Subcutaneous abdominal adipose tissue (tissue), 5 donors: ENCODE results near the gene SLC10A3.

Experiments
- H3K27ac ChIP-seq: one replicate; pipeline ENCODE4 v1.7.0; 2013; ENCODE audit warnings: low read depth, mild to moderate bottlenecking, inconsistent platforms, low read length, moderate library complexity
- H3K27me3 ChIP-seq, 5 donors: one replicate each; pipeline ENCODE4 v1.7.0; 2013; ENCODE audit warnings: low read length in 5 of 5, inconsistent platforms in 1 of 5; ENCODE audit not compliant: control insufficient read depth in 5 of 5, insufficient read depth in 4 of 5
- H3K36me3 ChIP-seq, 5 donors: one replicate each; pipeline ENCODE4 v1.7.0; 2013; ENCODE audit warnings: low read length in 5 of 5; ENCODE audit not compliant: control insufficient read depth in 5 of 5, insufficient read depth in 5 of 5
- H3K4me1 ChIP-seq, 5 donors: one replicate each; pipeline ENCODE4 v1.7.0; 2013; ENCODE audit warnings: low read length in 5 of 5, mild to moderate bottlenecking in 3 of 5, moderate library complexity in 1 of 5; ENCODE audit not compliant: control insufficient read depth in 5 of 5, insufficient read depth in 5 of 5
- H3K4me3 ChIP-seq, 5 donors: one replicate each; pipeline ENCODE4 v1.7.0; 2013; ENCODE audit warnings: low read length in 5 of 5, low read depth in 1 of 5
- H3K9ac ChIP-seq, 5 donors: one replicate each; pipeline ENCODE4 v1.7.0; 2013; ENCODE audit warnings: low read length in 5 of 5, mild to moderate bottlenecking in 4 of 5, moderate library complexity in 3 of 5
- H3K9me3 ChIP-seq, 5 donors: one replicate each; pipeline ENCODE4 v1.7.0; 2013; ENCODE audit warnings: low read length in 5 of 5; ENCODE audit not compliant: control insufficient read depth in 5 of 5
- donor health status: healthy.
- donor health status: healthy.
- donor health status: healthy.
- donor health status: healthy.
- donor health status: healthy.

Gene SLC10A3

DNA sequence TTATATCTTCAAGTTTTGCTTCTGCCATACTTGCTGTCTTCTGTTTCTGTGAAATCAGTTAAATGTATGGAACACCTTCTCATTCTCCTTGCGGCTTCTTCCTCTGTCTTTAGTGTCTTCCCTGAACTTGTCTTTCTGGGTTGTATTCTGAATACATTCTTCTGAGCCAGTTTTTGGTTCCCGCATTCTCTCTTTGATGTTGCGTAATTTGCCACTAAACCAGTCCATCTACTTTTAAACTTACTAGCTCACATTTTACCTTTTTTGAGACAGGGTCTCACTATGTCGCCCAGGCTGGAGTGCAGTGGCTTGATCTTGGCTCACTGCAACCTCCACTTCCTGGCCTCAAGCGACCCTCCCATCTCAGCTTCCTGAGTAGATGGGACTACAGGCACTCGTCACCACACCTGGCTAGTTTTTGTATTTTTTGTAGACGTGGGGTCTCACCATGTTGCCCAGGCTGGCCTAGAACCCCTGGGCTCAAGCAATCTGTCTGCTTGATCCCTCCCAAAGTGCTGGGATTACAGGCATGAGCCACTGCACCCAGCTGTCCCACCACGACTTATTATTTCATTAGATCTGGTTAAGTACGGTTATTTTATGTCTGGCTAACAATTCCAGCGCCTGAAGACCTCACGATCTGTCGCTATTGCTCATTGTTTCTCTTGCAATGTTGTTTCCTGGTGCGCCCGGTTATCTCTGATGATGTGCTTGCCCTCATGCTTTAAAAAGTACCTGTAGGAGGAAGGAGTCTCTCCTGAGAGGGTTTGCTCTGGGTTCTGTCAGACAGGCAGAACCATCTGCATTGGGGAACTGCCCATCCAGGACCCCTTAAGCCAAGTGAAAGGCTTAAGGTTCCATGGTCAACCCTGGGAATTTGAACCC lies 35.4 kb upstream of the SLC10A3 start:
- Histone ChIP-seq H3K9me3 (no peaks in the 10 kb centered on the region), H3K27me3 (peaks cover 0 to 8% (median 6%) of the 10 kb centered on the region in 5 donors), H3K4me1 (peaks cover 1 to 10% (median 5%) of the 10 kb centered on the region in 5 donors), H3K36me3 (peaks cover 0 to 1% (median 0%) of the 10 kb centered on the region in 5 donors), H3K4me3 (no peak overlapping the region), H3K27ac (no peak overlapping the region), H3K9ac (no peak overlapping the region)

DNA sequence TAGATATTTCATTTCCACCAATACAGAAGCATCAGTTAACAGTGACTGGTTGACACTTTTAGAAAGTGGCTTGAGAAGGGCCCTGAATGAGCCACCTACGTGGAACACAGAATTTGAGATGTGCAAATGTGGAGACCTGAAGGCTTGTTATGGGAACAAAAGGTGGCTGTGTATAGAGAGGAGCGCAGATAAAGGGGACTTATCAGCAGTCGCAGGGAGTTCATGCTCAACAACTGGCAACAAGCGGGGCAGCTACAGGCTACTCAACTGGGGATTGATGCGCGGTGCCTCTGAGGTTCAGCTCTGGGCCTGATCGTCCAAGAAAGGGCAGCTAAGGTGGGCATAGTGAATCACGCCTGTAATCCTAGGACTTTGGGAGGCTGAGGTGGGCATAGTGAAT lies 29.0 kb upstream of the SLC10A3 start:
- H3K27ac ChIP-seq: no peak overlapping the region
- no peaks in the 10 kb centered on the region for H3K36me3 ChIP-seq
- H3K27me3 ChIP-seq: peaks cover 0 to 12% (median 0%) of the 10 kb centered on the region in 5 donors
- H3K4me1 ChIP-seq: peaks cover 0 to 25% (median 21%) of the 10 kb centered on the region in 5 donors
- H3K9ac ChIP-seq: no peak overlapping the region
- H3K9me3 ChIP-seq: no peaks in the 10 kb centered on the region
- H3K4me3 ChIP-seq: no peak overlapping the region

- peak overlapping the region; percentile 86 for H3K27ac ChIP-seq
- peaks cover 0 to 25% (median 21%) of the 10 kb centered on the region in 5 donors for H3K4me1 ChIP-seq
- H3K27me3 ChIP-seq: peaks cover 0 to 12% (median 0%) of the 10 kb centered on the region in 5 donors
- H3K4me3 ChIP-seq: peak overlapping the region in 4 of 5 donors; percentile 35 to 69 (median 62)
- peak overlapping the region in 2 of 5 donors; percentile 26 for H3K9ac ChIP-seq
- H3K36me3 ChIP-seq: no peaks in the 10 kb centered on the region
- H3K9me3 ChIP-seq: no peaks in the 10 kb centered on the region
These were observed 26.8 kb upstream of the SLC10A3 start for GRCh38 chrX:154517101-154517781.

GRCh38 chrX:154516656-154517100 lies 26.2 kb upstream of the SLC10A3 start:
- Histone ChIP-seq H3K9ac (peak overlapping the region in 4 of 5 donors; percentile 26 to 77 (median 56)), H3K36me3 (no peaks in the 10 kb centered on the region), H3K27ac (peak overlapping the region; percentile 86), H3K27me3 (peaks cover 0 to 12% (median 2%) of the 10 kb centered on the region in 5 donors), H3K4me1 (peaks cover 0 to 25% (median 21%) of the 10 kb centered on the region in 5 donors), H3K4me3 (peak overlapping the region; percentile 35 to 82 (median 64)), H3K9me3 (no peaks in the 10 kb centered on the region)

DNA sequence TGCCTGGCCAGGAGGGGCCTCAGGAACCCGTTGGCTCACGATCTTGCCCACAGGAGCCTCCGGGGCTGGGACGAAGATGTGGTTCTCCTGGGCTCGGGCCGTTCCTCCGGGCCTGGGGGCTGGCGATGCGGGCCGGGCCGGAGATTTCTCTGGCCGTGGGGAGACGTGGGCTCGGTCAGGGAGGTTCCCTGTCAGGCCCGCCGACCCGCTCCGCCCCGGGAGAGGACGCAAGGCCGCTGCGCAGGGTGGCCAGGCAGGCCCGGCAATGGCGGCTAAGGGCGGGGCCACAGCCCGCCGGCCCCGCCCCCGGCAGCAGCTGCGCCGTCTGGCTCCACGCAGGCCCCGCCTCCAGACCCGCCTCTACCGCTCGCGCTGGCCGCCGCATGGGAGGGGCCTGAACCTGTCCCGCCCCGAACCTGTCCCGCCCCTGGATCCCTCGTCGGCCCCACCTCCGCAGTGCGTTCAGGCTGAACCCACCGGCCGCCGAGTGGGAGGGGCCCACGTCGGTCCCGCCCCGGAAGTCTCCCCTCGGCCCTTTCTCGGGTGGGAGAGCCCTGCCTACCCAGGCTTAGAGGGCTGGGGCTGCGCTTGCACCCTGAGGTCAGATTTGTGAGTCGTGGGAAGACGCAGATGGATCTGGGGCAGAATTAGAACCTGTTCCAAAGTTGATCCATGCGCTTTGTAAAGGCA lies 25.7 kb upstream of the SLC10A3 start, which contains the start of gene FAM3A:
FAM3A (minus strand) TSS at position 267 of the 690 bp plus-strand sequence. CDS start 460 bp downstream, outside the sequence.
- peak within 1 kb of the TSS; percentile 86 for H3K27ac ChIP-seq
- peak within 1 kb of the TSS; percentile 63 to 82 (median 66) for H3K4me3 ChIP-seq
- H3K9ac ChIP-seq: peak within 1 kb of the TSS; percentile 26 to 80 (median 76)
- no peaks in the 10 kb centered on the region for H3K9me3 ChIP-seq
- H3K27me3 ChIP-seq: peaks cover 0 to 12% (median 2%) of the 10 kb centered on the region in 5 donors
- H3K4me1 ChIP-seq: peaks cover 0 to 25% (median 21%) of the 10 kb centered on the region in 5 donors
- H3K36me3 ChIP-seq: no peaks in the 10 kb centered on the region

DNA sequence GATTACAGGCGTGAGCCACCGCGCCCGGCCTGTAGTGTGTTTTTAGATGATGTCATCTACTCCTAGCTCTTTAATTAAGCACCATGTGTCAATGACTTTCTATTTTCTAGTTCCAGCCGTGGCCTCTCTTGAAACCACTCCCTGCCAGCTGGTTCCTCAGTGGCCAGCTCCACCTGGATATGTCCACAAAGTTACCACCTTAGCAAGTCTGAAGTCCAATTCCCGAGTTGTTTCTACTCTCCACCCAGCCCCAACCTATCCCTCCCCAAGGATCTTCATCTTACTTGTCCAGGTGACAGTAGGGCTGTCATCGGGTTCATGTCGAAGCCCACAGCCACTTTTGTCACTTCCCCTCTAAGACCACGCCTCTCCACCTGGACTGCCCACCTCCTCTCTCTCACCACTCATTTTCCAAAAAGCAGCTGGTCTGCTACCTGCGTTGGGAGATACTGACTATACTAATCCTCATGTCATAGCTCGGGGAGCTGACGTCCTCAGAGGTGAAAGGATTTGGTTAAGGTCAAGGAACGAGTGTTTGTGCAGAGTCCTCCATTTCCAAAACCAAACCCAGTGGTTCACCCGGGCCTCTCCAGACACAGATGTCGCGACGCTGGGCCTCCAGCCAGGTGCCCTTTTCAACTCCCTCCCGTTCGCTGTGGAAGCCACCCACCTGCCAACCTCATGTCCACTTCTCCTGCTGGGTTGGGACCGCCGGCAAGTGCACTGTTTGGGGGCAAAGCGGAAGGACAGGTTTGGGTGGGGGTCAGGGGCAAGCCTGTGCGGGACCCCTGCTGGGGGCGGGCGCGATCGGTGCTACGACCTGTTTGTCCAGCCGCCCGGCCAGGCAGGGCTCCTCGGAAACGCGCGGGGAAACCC lies 24.9 kb upstream of the SLC10A3 start:
- H3K36me3 ChIP-seq: no peaks in the 10 kb centered on the region
- peak overlapping the region in 4 of 5 donors; percentile 69 to 80 (median 78) for H3K9ac ChIP-seq
- peaks cover 0 to 25% (median 21%) of the 10 kb centered on the region in 5 donors for H3K4me1 ChIP-seq
- H3K27me3 ChIP-seq: peaks cover 0 to 12% (median 2%) of the 10 kb centered on the region in 5 donors
- peak overlapping the region; percentile 63 to 69 (median 66) for H3K4me3 ChIP-seq
- H3K27ac ChIP-seq: peak overlapping the region; percentile 74
- no peaks in the 10 kb centered on the region for H3K9me3 ChIP-seq

DNA sequence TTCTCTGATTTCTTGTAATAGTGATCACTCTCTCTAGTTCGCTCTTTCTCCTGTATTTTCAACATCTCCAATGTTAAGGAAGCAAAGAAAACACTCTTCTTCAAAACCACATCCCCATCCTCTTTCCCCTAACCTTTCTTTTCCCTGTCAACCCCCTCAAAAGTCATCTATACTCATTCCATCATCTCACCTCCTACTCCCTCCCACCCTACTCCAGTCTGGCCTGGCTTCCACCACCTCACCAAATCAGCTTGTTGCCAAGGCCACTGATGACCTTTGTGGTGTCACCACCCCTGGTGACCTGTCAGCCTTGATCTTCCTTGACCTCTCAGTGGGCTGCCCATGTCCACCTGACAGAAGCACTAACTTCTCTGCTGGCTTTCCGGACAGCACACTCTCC lies 23.3 kb upstream of the SLC10A3 start:
- Histone ChIP-seq H3K4me1 (peaks cover 0 to 25% (median 21%) of the 10 kb centered on the region in 5 donors), H3K9ac (no peak overlapping the region), H3K27me3 (peaks cover 0 to 14% (median 2%) of the 10 kb centered on the region in 5 donors), H3K27ac (no peak overlapping the region), H3K4me3 (no peak overlapping the region), H3K36me3 (peaks cover 0 to 9% (median 3%) of the 10 kb centered on the region in 5 donors), H3K9me3 (peaks cover 5 to 13% (median 6%) of the 10 kb centered on the region in 5 donors)

- H3K4me3 ChIP-seq: no peak overlapping the region
These were observed 22.6 kb upstream of the SLC10A3 start for GRCh38 chrX:154512879-154513553.

More at GRCh38 chrX:154512879-154513553, 22.6 kb upstream of the SLC10A3 start:
- Histone ChIP-seq H3K9ac (no peak overlapping the region), H3K4me1 (peaks cover 0 to 25% (median 21%) of the 10 kb centered on the region in 5 donors), H3K27me3 (peaks cover 0 to 15% (median 4%) of the 10 kb centered on the region in 5 donors), H3K9me3 (peaks cover 5 to 14% (median 8%) of the 10 kb centered on the region in 5 donors), H3K36me3 (peaks cover 0 to 12% (median 6%) of the 10 kb centered on the region in 5 donors), H3K27ac (no peak overlapping the region)
